ENCODE results near the gene CDKN3. TPM values are rescaled to one million over a fixed set of nuclear protein-coding genes. Genes with fewer than 3 reads are reported as not detected.
A peak's percentile ranks its signal among the peaks of the same experiment; 100 is the strongest.

The CDKN3 gene, protein sequence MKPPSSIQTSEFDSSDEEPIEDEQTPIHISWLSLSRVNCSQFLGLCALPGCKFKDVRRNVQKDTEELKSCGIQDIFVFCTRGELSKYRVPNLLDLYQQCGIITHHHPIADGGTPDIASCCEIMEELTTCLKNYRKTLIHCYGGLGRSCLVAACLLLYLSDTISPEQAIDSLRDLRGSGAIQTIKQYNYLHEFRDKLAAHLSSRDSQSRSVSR
- 10 to 100 TPM in 2 of 4 donors, 1 to 10 TPM in 2; 7.4 to 25.4 (median 15.6) TPM for total RNA-seq

DNA sequence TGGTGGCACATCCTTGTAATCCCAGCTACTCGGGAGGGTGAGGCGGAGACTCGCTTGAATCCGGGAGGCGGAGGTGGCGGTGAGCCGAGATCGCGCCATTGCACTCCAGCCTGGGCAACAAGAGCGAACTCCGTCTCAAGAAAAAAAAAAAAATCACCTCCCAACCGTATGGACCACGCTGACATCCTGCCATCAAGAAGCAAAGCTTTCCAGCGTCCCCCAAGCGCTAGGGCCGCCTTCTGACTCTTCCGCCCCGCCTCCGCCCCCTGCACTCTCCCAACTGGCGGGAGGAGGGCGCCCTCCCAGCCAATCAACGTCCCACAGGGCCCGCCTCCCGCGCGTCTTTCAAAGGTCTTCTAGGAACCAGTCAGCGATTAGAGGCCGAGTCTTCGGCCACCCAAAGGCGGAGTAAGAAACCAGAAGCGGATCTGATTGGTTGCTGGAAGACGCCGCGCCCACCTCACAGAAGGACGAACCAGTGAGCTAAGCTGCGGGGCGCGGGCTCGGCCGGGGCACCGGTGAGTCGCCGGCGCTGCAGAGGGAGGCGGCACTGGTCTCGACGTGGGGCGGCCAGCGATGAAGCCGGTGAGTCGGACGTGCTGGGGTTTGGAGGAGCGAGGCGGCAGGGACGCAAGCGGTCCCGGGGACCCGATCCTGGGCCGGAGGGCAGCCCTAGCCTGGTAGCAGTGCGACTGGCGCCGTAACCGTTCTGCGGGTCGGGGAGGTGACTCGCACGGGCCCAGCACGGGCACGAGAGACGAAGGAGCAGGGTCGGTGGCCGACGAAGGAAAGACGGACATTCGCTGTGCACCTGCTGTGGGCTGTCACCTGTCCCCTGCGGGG is at the start of gene CDKN3:
Gene CDKN3, plus strand, starts transcription at position 515 of the 843 bp plus-strand sequence. Its CDS starts 62 bp downstream, at position 577.
- 0% methylated on average over 12 to 43 of the region's 76 CpGs for WGBS, 2 donors
- H3K27ac ChIP-seq: peak within 1 kb of the TSS; percentile 29 to 78 (median 60)

DNA sequence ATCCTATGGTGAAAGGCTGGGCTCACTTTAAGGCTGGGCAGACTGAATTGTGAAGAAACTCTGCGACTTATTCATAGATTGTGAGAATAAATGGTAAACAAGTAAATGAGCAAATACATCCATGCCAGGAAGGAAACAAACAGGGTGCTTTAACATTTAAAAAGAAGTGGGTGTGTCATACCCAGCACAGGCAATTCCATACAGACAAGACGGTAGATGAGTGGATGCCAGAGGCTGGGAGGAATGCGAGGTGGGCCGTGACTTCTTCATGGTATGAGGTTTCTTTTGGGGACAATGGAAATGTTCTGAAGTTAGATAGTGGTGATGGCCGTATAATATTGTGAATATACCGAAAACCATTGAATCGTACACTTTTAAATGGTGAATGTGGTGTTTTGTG is 49.8 kb upstream of the CDKN3 start:
- Histone ChIP-seq H3K4me3 (no peak overlapping the region), H3K9me3 (no peaks in the 10 kb centered on the region), H3K27ac (no peak overlapping the region), H3K36me3 (no peaks in the 10 kb centered on the region), H3K4me1 (peaks cover 0 to 12% (median 11%) of the 10 kb centered on the region in 3 donors), H3K27me3 (peaks cover 0 to 10% (median 0%) of the 10 kb centered on the region in 4 donors)
- no peak for TF ChIP-seq POLR2A (IDR thresholded peaks at IDR 0.05)
- TF ChIP-seq, protein P1, sequence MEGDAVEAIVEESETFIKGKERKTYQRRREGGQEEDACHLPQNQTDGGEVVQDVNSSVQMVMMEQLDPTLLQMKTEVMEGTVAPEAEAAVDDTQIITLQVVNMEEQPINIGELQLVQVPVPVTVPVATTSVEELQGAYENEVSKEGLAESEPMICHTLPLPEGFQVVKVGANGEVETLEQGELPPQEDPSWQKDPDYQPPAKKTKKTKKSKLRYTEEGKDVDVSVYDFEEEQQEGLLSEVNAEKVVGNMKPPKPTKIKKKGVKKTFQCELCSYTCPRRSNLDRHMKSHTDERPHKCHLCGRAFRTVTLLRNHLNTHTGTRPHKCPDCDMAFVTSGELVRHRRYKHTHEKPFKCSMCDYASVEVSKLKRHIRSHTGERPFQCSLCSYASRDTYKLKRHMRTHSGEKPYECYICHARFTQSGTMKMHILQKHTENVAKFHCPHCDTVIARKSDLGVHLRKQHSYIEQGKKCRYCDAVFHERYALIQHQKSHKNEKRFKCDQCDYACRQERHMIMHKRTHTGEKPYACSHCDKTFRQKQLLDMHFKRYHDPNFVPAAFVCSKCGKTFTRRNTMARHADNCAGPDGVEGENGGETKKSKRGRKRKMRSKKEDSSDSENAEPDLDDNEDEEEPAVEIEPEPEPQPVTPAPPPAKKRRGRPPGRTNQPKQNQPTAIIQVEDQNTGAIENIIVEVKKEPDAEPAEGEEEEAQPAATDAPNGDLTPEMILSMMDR (IDR thresholded peaks at IDR 0.05): no peak
- intact Hi-C loops (cut with DNase I): no loop called here
- WGBS, 2 donors: 83 to 91% methylated on average over 7 of the region's 7 CpGs
- DNase-seq: no peak

More for the DNA sequence above, at the start of gene CDKN3:
- Histone ChIP-seq H3K4me3 (peak within 1 kb of the TSS; percentile 51 to 78 (median 66)), H3K4me1 (peaks cover 14 to 20% (median 16%) of the 10 kb centered on the region in 3 donors), H3K36me3 (no peaks in the 10 kb centered on the region), H3K9me3 (no peaks in the 10 kb centered on the region), H3K27me3 (peaks cover 0 to 5% (median 0%) of the 10 kb centered on the region in 4 donors)
- peak; percentile 92 for DNase-seq
- intact Hi-C loops (cut with DNase I): no loop called here
- TF ChIP-seq POLR2A (IDR thresholded peaks at IDR 0.05): peak in 3 of 4 donors; percentile 72 to 94 (median 81)
- TF ChIP-seq, protein P1 (IDR thresholded peaks at IDR 0.05): peak in 5 of 6 experiments; percentile 37 to 68 (median 51)

DNA sequence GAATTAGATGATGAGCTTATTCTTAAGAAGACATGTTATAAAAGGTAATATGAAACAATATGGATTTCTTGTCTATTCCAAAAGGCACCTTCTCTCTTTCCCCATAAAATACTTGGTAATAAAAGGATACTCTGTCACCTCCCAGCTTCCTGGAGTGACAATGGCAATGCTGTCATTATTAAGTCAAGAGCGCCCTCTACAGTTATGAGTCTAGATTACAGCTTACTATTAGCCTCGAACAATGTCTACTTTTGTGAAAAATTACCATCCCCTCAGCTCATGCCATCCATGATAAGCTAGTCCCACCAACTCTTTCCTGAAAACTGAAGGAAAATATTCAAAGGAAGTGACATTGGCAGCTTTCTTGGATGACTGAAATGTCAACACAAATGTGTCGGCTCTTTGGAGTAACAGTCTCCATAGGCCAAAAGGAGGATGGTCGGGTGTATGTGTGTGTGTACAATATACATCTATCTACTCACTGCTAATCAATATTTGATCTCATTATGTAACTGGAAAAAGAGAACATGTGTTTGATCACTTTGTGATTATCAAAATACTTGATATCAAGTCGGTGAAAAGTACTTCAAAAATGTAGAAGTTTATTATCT is 48.7 kb upstream of the CDKN3 start:
- no peak overlapping the region for H3K4me3 ChIP-seq
- H3K36me3 ChIP-seq: no peaks in the 10 kb centered on the region
- H3K4me1 ChIP-seq: peaks cover 0 to 12% (median 11%) of the 10 kb centered on the region in 3 donors
- intact Hi-C loops (cut with DNase I): no loop called here
- no peak overlapping the region for H3K27ac ChIP-seq
- DNase-seq: no peak
- no peaks in the 10 kb centered on the region for H3K9me3 ChIP-seq
- WGBS, 2 donors: 40 to 41% methylated on average over 5 of the region's 5 CpGs
- H3K27me3 ChIP-seq: peaks cover 0 to 13% (median 0%) of the 10 kb centered on the region in 4 donors
- TF ChIP-seq, protein P1 (IDR thresholded peaks at IDR 0.05): peak; percentile 17 to 80 (median 62)
- no peak for TF ChIP-seq POLR2A (IDR thresholded peaks at IDR 0.05)

DNA sequence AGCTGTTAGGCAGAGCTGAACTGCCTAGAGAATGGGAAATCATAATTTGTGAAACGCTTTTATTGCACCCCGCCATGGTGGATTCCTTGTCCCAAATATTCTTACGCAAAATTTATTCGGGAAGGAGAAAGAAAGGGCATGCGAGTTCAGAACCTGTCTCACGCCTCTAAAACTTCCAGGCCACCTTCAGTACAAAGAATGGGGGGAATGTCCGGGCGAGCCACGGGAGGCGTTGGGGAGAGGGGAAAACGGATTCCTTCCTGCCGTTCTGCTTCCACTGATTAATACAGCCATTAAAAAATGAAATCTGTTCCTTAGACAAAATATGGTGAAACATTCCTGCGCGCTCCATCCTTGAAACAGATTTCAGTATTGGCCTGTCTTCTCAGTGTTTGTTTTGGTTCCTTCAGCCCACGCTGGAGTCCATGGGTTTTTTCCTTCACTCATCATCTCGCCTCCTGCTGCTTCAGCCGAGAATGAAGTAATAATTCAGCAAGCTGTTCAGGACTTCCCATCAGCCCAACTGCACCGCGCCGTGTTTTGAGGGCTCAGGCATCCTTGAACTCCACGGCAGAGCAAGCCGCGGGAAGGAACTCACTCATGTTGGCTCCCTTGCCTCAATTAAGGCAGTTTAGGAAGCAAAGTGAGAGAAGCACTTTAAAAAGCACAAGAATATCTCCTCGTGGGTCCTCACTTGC is 47.7 kb upstream of the CDKN3 start:
- intact Hi-C loops (cut with DNase I): no loop called here
- H3K4me3 ChIP-seq: peak overlapping the region in 2 of 4 donors; percentile 3 to 44
- peaks cover 0 to 12% (median 11%) of the 10 kb centered on the region in 3 donors for H3K4me1 ChIP-seq
- WGBS, 2 donors: 60 to 67% methylated on average over 21 to 22 of the region's 24 CpGs
- no peak for DNase-seq
- peak overlapping the region in 3 of 4 donors; percentile 27 to 78 (median 50) for H3K27ac ChIP-seq
- no peaks in the 10 kb centered on the region for H3K36me3 ChIP-seq
- peaks cover 0 to 22% (median 0%) of the 10 kb centered on the region in 4 donors for H3K27me3 ChIP-seq
- TF ChIP-seq POLR2A (IDR thresholded peaks at IDR 0.05): no peak
- TF ChIP-seq, protein P1 (IDR thresholded peaks at IDR 0.05): no peak
- no peaks in the 10 kb centered on the region for H3K9me3 ChIP-seq
